K562 (cell line): ENCODE results near the gene ANKRD10. TPM values are rescaled to one million over a fixed set of nuclear protein-coding genes. Genes with fewer than 3 reads are reported as not detected.

Source experiments
- ATAC-seq: fragments of 200-7000 bp; cut with Tn5 transposase; 3 replicates; pipeline ENCODE4 v1.9.1; 2020; ENCODE audit warnings: moderate library complexity
- BruUV-seq: library from RNA; stranded (reverse); fragments of 400-500 nt; replicated peaks from 2 replicates; lab custom pipeline; 2021; lab: Mats Ljungman, UMichigan
- CTCF ChIA-PET: fragments of 300-600 bp; formaldehyde crosslinking; extraction: SDS; loops from one replicate; lab custom pipeline; 2021; ENCODE audit warnings: low intra/inter-chr PET ratio; lab: Yijun Ruan, JAX
- POLR2A ChIA-PET: fragments of 300-600, 350-650 bp; sonication (Branson Sonifier 250); formaldehyde crosslinking; extraction: SDS; loops from one replicate; lab custom pipeline; 2021; ENCODE audit warnings: antibody characterized with exemption, inconsistent platforms; lab: Yijun Ruan, JAX
- DNase-seq, 4 experiments: peaks; one replicate each; pipeline versions ENCODE4 v3.0.0 to v3.0.0-alpha.2; 2011 to 2018; ENCODE audit warnings: low spot score in 3 of 4, mixed read lengths in 3 of 4; ENCODE audit errors: extremely low read depth in 1 of 4
- FAIRE-seq: peaks from 2 replicates; lab custom pipeline; 2011; peaks lifted over from hg19 to GRCh38; lab: Jason Lieb, UNC
- H2AFZ ChIP-seq: 2 replicates; pipeline ENCODE4 v1.6.0; 2011; ENCODE audit warnings: low read depth, low read length, control low read depth, inconsistent platforms
- H3K27ac ChIP-seq: fragments of 200-600 bp; 3 replicates; pipeline ENCODE4 v1.8.0; 2011; ENCODE audit warnings: low read depth, mild to moderate bottlenecking, control low read depth, inconsistent platforms, low read length, moderate library complexity, mixed read lengths; ENCODE audit errors: extremely low read depth
- H3K27me3 ChIP-seq, 2 experiments: fragments of 300-600 bp in 1 of 2; 2 replicates in 1 of 2; 3 replicates in 1 of 2; pipeline versions ENCODE4 v1.6.0 to v1.8.0; 2011; ENCODE audit warnings: inconsistent platforms in 2 of 2, low read length in 2 of 2, mild to moderate bottlenecking in 1 of 2, mixed read lengths in 1 of 2, moderate library complexity in 1 of 2; ENCODE audit not compliant: control insufficient read depth in 2 of 2, insufficient read depth in 2 of 2
- H3K36me3 ChIP-seq: fragments of 300-600 bp; 3 replicates; pipeline ENCODE4 v1.8.0; 2011; ENCODE audit warnings: mild to moderate bottlenecking, low read length, inconsistent platforms; ENCODE audit not compliant: control insufficient read depth, insufficient read depth
- H3K4me1 ChIP-seq, 2 experiments: fragments of 200-600 bp in 1 of 2; replicated peaks in 1 of 2; 2 replicates in 1 of 2; 3 replicates in 1 of 2; pipeline versions ENCODE4 v1.5.1 to v1.8.0; 2011; ENCODE audit warnings: inconsistent platforms in 2 of 2, low read length in 2 of 2, mild to moderate bottlenecking in 1 of 2, mixed read lengths in 1 of 2, moderate library complexity in 1 of 2; ENCODE audit not compliant: control insufficient read depth in 2 of 2, insufficient read depth in 2 of 2
- H3K4me2 ChIP-seq: 2 replicates; pipeline ENCODE4 v1.6.1; 2011; ENCODE audit warnings: low read length, control low read depth, inconsistent platforms, mixed read lengths; ENCODE audit not compliant: insufficient read depth
- H3K4me3 ChIP-seq: fragments of 200-600 bp; sonication (generic), shearing (Covaris generic); 2 replicates; pipeline ENCODE4 v1.5.1; 2016; ENCODE audit warnings: control low read depth, inconsistent platforms
- H3K79me2 ChIP-seq: fragments of 200-600 bp; 3 replicates; pipeline ENCODE4 v1.8.0; 2011; ENCODE audit warnings: low read length, inconsistent platforms; ENCODE audit not compliant: control insufficient read depth, insufficient read depth
- H3K9ac ChIP-seq, 2 experiments: 2 replicates each; pipeline versions ENCODE4 v1.6.0 to v1.6.1; 2011; ENCODE audit warnings: low read depth in 2 of 2, low read length in 2 of 2, control low read depth in 1 of 2, inconsistent platforms in 1 of 2, mild to moderate bottlenecking in 1 of 2, mixed read lengths in 1 of 2; ENCODE audit not compliant: insufficient read depth in 1 of 2
- H3K9me1 ChIP-seq: one replicate; pipeline ENCODE4 v1.6.0; 2011; ENCODE audit warnings: inconsistent platforms, mild to moderate bottlenecking, low read length, moderate library complexity; ENCODE audit not compliant: control insufficient read depth, insufficient read depth
- H3K9me3 ChIP-seq: replicated peaks from 2 replicates; pipeline ENCODE4 v1.5.1; 2011; ENCODE audit warnings: low read depth, low read length, inconsistent platforms; ENCODE audit not compliant: control insufficient read depth, insufficient read depth
- H4K20me1 ChIP-seq: replicated peaks from 2 replicates; pipeline ENCODE4 v1.6.1; 2011; ENCODE audit warnings: low read length, inconsistent platforms, mixed read lengths; ENCODE audit not compliant: control insufficient read depth, insufficient read depth
- ARNT ChIP-seq, 2 experiments: fragments of 450-650 bp; IDR thresholded peaks; 2 replicates each; pipeline ENCODE4 v1.6.1; 2016; ENCODE audit warnings: mild to moderate bottlenecking in 1 of 2
- KLF1 ChIP-seq: fragments of 450-650 bp; IDR thresholded peaks from 2 replicates; pipeline ENCODE4 v1.6.1; 2016; ENCODE audit warnings: missing genetic modification characterization, missing compliant biosample characterization
- KLF6 ChIP-seq: fragments of 250-450 bp; sonication (Bioruptor Pico); IDR thresholded peaks from 2 replicates; pipeline ENCODE4 v1.4.0; 2020; ENCODE audit warnings: mild to moderate bottlenecking, moderate library complexity, borderline replicate concordance
- NCOR1 ChIP-seq: fragments of 450-650 bp; IDR thresholded peaks from 2 replicates; pipeline ENCODE4 v1.6.1; 2016; ENCODE audit warnings: mild to moderate bottlenecking, moderate library complexity
- POLR2G ChIP-seq: fragments of 200-400 bp; formaldehyde crosslinking; IDR thresholded peaks from 2 replicates; pipeline ENCODE4 v1.6.1; 2017; ENCODE audit warnings: low read depth, mild to moderate bottlenecking, antibody characterized with exemption, low read length, moderate library complexity
- RFX5 ChIP-seq: IDR thresholded peaks from 2 replicates; pipeline ENCODE4 v1.6.1; 2011; ENCODE audit warnings: low read depth, mild to moderate bottlenecking, improper control_type of control experiment, low read length
- SMAD4 ChIP-seq: fragments of 250-450 bp; sonication (Bioruptor Pico); conservative IDR thresholded peaks from 2 replicates; pipeline ENCODE4 v1.8.0; 2021; ENCODE audit warnings: inconsistent platforms, mild to moderate bottlenecking, moderate library complexity
- SMARCE1 ChIP-seq: fragments of 450-650 bp; IDR thresholded peaks from 2 replicates; pipeline ENCODE4 v1.7.1; 2016; ENCODE audit warnings: mild to moderate bottlenecking
- SRSF9 ChIP-seq: fragments of 200-400 bp; formaldehyde crosslinking; IDR thresholded peaks from 2 replicates; pipeline ENCODE4 v1.6.1; 2017; ENCODE audit warnings: low read depth, low read length, borderline replicate concordance
- TRIM24 ChIP-seq, 2 experiments: fragments of 450-650 bp; IDR thresholded peaks; 2 replicates each; pipeline ENCODE4 v1.6.1; 2016
- U2AF1 ChIP-seq: fragments of 200-400 bp; formaldehyde crosslinking; optimal IDR thresholded peaks from 2 replicates; pipeline ENCODE3; 2017; ENCODE audit warnings: mild to moderate bottlenecking, low read depth, low read length, moderate library complexity
- ZNF766 ChIP-seq: fragments of 200-800 bp; sonication (Bioruptor generic); conservative IDR thresholded peaks from 2 replicates; pipeline ENCODE4 v1.6.1; 2016; ENCODE audit warnings: missing genetic modification characterization, missing compliant biosample characterization
- WGBS: fragments of 100-300 bp; shearing (Covaris generic); methylation state at CpG from one replicate; pipeline ENCODE4 v1.1.6; 2016; ENCODE audit warnings: low coverage, mixed read lengths; ENCODE audit not compliant: insufficient coverage; ENCODE audit errors: missing lambda C conversion rate; 5-methylcytosine and 5-hydroxymethylcytosine counted together
- in situ Hi-C: fragments of 300-500 bp; cut with MboI; formaldehyde crosslinking; loops from 4 replicates; pipeline ENCODE4 v1.15.0; 2018; ENCODE audit warnings: inconsistent platforms, mixed read lengths
- intact Hi-C: fragments of 100-400 bp; cut with micrococcal nuclease; formaldehyde crosslinking; loops from 2 replicates; pipeline ENCODE4 v1.14.2; 2022
- polyA plus RNA-seq, 8 experiments: library from polyadenylated mRNA; depleted of rRNA in 4 of 8; stranded (reverse) in 5 of 8; unstranded in 3 of 8; fragments of >200 nt; fragmentation: Nextera tagmentation in 2 of 8; fragmentation: Illumina TruSeq in 1 of 8; extraction: Ambion mirVana in 2 of 8; extraction: Trizol in 1 of 8; gene quantifications; 2 replicates each; pipeline versions ENCODE4 v1.2.1 to v1.2.3, GENCODE V29; 2011 to 2014; ENCODE audit warnings: inconsistent platforms in 1 of 8, missing spikeins in 1 of 8
- total RNA-seq, 7 experiments: library from RNA; depleted of rRNA in 6 of 7; stranded (reverse); fragments of >200 nt in 6 of 7; fragmentation: Illumina TruSeq in 2 of 7; extraction: Trizol in 2 of 7; gene quantifications; 2 replicates each; pipeline versions ENCODE4 v1.2.1 to v1.2.3, GENCODE V29; 2011 to 2021; ENCODE audit warnings: low replicate concordance in 1 of 7
- TF ChIP-seq, protein P1 (sequence below): sonication (generic); formaldehyde crosslinking; IDR thresholded peaks from 2 replicates; pipeline ENCODE4 v1.8.1; 2023; ENCODE audit warnings: mild to moderate bottlenecking, missing genetic modification reagents
- TF ChIP-seq, protein P2 (sequence below): fragments of 450-650 bp; IDR thresholded peaks from 2 replicates; pipeline ENCODE4 v1.6.1; 2016; ENCODE audit warnings: borderline replicate concordance

Gene ANKRD10
- total and polyA plus RNA-seq, 9 of the 15 experiments (the other 6 are each of a cell fraction or from before 2014, with no cell fraction given), result 21.7 to 183 (median 45.0) TPM

DNA sequence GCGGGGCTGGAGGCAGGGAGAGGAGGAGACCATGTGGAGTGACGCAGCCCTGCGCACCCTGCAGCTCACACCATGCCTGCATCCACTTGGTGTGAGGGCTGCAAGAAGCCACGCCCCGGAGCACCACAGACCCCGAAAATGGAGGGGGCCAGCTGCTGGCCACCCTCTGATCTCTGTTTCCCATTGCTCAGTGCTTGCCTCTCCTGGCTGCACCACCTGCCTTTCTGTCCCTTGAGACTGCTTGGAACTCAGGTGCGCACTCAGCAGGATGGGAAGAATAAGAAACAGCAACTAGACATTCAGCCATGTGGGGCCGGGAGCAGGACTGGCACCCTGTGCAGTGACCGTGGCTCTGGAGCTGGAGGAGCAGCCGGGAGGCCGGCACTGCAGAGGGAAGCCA is 64.0 kb downstream of the ANKRD10 start:
- POLR2A ChIA-PET, result no interaction called here
- DNase-seq, result no peak
- FAIRE-seq, result no peak
- Histone ChIP-seq H3K9me1 (no peaks in the 10 kb centered on the region), H3K36me3 (no peaks in the 10 kb centered on the region), H3K4me2 (no peak overlapping the region), H3K4me1 (peaks cover 0 to 12% of the 10 kb centered on the region in 2 experiments; a peak in 2 of 5 replicates), H2AFZ (no peak overlapping the region), H3K27me3 (peaks cover 11 to 30% of the 10 kb centered on the region in 2 experiments; a peak in 4 of 5 replicates), H3K4me3 (no peak overlapping the region), H3K79me2 (no peaks in the 10 kb centered on the region), H3K9me3 (no peaks in the 10 kb centered on the region), H4K20me1 (no peaks in the 10 kb centered on the region), H3K27ac (no peak overlapping the region), H3K9ac (no peak overlapping the region)
- TF ChIP-seq SMAD4 (CRISPR knock-in tag) (no peak), ZNF766 (no peak), SRSF9 (no peak)
- no peak for ATAC-seq
- CTCF ChIA-PET, result no interaction called here
- in situ Hi-C loops (no loop called here), intact Hi-C loops (no loop called here)
- WGBS, result 10% methylated on average over 7 of the region's 11 CpGs
- BruUV-seq, result no TSS peak

DNA sequence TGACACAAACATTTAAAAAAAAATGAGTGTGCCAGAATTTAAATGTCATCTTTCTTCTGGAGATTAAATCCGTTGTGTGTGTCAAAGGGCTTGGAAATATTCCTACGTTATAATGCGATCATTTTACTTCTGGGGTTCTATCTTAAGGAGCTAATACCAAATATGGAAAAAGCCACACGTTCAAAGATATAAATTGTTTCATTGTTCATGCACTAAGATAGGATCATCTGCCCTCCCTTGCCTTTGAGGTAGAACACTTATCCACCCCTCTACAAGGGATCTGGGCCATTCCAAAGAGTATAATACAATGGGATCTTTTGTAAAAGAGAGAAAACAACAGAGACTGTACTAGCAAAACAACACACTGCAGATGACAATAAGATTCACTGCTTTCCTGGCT is 64.9 kb downstream of the ANKRD10 start:
- CTCF ChIA-PET, result no interaction called here
- H3K9me1 ChIP-seq, result no peaks in the 10 kb centered on the region
- POLR2A ChIA-PET, result no interaction called here
- no peaks in the 10 kb centered on the region for H3K36me3 ChIP-seq
- H3K4me2 ChIP-seq, result no peak overlapping the region
- no TSS peak for BruUV-seq
- no peak overlapping the region for H3K4me3 ChIP-seq
- peaks cover 0 to 12% of the 10 kb centered on the region in 2 experiments; a peak in 2 of 5 replicates for H3K4me1 ChIP-seq
- ATAC-seq (no peak), FAIRE-seq (no peak), DNase-seq (no peak)
- peaks cover 9 to 29% of the 10 kb centered on the region in 2 experiments; a peak in 4 of 5 replicates for H3K27me3 ChIP-seq
- WGBS, result 3% methylated on average over 4 of the region's 4 CpGs
- no peak overlapping the region for H3K27ac ChIP-seq
- H2AFZ ChIP-seq, result no peak overlapping the region
- H3K79me2 ChIP-seq, result no peaks in the 10 kb centered on the region
- H4K20me1 ChIP-seq, result no peaks in the 10 kb centered on the region
- in situ Hi-C loops (no loop called here), intact Hi-C loops (no loop called here)
- H3K9ac ChIP-seq, result no peak overlapping the region
- H3K9me3 ChIP-seq, result no peaks in the 10 kb centered on the region
- TF ChIP-seq RFX5 (no peak), ARNT (IDR thresholded peaks at IDR 0.05) (no peak), U2AF1 (no peak), TRIM24 (IDR thresholded peaks at IDR 0.05) (no peak), KLF6 (CRISPR knock-in tag) (no peak), SMARCE1 (no peak), POLR2G (no peak), NCOR1 (no peak), KLF1 (tag) (no peak)
- TF ChIP-seq, protein P1, sequence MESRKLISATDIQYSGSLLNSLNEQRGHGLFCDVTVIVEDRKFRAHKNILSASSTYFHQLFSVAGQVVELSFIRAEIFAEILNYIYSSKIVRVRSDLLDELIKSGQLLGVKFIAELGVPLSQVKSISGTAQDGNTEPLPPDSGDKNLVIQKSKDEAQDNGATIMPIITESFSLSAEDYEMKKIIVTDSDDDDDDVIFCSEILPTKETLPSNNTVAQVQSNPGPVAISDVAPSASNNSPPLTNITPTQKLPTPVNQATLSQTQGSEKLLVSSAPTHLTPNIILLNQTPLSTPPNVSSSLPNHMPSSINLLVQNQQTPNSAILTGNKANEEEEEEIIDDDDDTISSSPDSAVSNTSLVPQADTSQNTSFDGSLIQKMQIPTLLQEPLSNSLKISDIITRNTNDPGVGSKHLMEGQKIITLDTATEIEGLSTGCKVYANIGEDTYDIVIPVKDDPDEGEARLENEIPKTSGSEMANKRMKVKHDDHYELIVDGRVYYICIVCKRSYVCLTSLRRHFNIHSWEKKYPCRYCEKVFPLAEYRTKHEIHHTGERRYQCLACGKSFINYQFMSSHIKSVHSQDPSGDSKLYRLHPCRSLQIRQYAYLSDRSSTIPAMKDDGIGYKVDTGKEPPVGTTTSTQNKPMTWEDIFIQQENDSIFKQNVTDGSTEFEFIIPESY (CRISPR knock-in tag), result no peak
- TF ChIP-seq, protein P2, sequence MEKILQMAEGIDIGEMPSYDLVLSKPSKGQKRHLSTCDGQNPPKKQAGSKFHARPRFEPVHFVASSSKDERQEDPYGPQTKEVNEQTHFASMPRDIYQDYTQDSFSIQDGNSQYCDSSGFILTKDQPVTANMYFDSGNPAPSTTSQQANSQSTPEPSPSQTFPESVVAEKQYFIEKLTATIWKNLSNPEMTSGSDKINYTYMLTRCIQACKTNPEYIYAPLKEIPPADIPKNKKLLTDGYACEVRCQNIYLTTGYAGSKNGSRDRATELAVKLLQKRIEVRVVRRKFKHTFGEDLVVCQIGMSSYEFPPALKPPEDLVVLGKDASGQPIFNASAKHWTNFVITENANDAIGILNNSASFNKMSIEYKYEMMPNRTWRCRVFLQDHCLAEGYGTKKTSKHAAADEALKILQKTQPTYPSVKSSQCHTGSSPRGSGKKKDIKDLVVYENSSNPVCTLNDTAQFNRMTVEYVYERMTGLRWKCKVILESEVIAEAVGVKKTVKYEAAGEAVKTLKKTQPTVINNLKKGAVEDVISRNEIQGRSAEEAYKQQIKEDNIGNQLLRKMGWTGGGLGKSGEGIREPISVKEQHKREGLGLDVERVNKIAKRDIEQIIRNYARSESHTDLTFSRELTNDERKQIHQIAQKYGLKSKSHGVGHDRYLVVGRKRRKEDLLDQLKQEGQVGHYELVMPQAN, result no peak
